Retina (tissue), 1 donor: ENCODE measurements around the gene RNU6-7.

ENCODE experiments used
- DNase-seq: peaks from one replicate; pipeline ENCODE4 v3.0.0-alpha.2; 2016

The RNU6-7 gene

GRCh38 chr14:32205984-32206383 is 4.1 kb downstream of the RNU6-7 start:
- no peak for DNase-seq

GRCh38 chr14:32206552-32206951 is 4.7 kb downstream of the RNU6-7 start:
- no peak for DNase-seq

GRCh38 chr14:32208490-32208889 is 6.6 kb downstream of the RNU6-7 start:
- no peak for DNase-seq

GRCh38 chr14:32209471-32209870 is 7.6 kb downstream of the RNU6-7 start:
- DNase-seq = no peak

GRCh38 chr14:32211068-32211404 is 9.2 kb downstream of the RNU6-7 start:
- no peak for DNase-seq

- DNase-seq = no peak
These were observed 11.0 kb downstream of the RNU6-7 start for GRCh38 chr14:32212833-32213232.

- DNase-seq = no peak
These were observed 15.5 kb downstream of the RNU6-7 start for GRCh38 chr14:32217301-32217700.

GRCh38 chr14:32224737-32225377 is 23.0 kb downstream of the RNU6-7 start:
- DNase-seq = peak; percentile 38

- no peak for DNase-seq
These were observed 23.6 kb downstream of the RNU6-7 start for GRCh38 chr14:32225378-32225920.

GRCh38 chr14:32226056-32226455 is 24.2 kb downstream of the RNU6-7 start:
- no peak for DNase-seq

- no peak for DNase-seq
These were observed 28.3 kb downstream of the RNU6-7 start for GRCh38 chr14:32230181-32230580.

GRCh38 chr14:32230695-32231280 is 28.9 kb downstream of the RNU6-7 start:
- no peak for DNase-seq

- no peak for DNase-seq
These were observed 30.6 kb downstream of the RNU6-7 start for GRCh38 chr14:32232481-32232880.

GRCh38 chr14:32233260-32233659 is 31.4 kb downstream of the RNU6-7 start:
- DNase-seq = no peak

- DNase-seq = no peak
These were observed 42.6 kb downstream of the RNU6-7 start for GRCh38 chr14:32244404-32244803.

GRCh38 chr14:32246751-32247150 is 44.9 kb downstream of the RNU6-7 start:
- no peak for DNase-seq

GRCh38 chr14:32249371-32249770 is 47.5 kb downstream of the RNU6-7 start:
- DNase-seq = no peak

GRCh38 chr14:32249780-32250179 is 47.9 kb downstream of the RNU6-7 start:
- no peak for DNase-seq

GRCh38 chr14:32250681-32251080 is 48.8 kb downstream of the RNU6-7 start:
- no peak for DNase-seq

- no peak for DNase-seq
These were observed 49.7 kb downstream of the RNU6-7 start for GRCh38 chr14:32251530-32251929.
